Stimulated activated CD8-positive, alpha-beta memory T cell treated with anti-CD3 and anti-CD28 coated beads, Interleukin-12 subunit alpha, Interleukin-12 subunit beta, amount 100 ng/mL, for 4 hours (primary cell): ENCODE results near the gene ELOVL7.
"Not testable (repeated sequence)": the region's sequence is repeated elsewhere in the genome, so short reads cannot be mapped to it uniquely, and the experiment has no call there.

Experiments
- DNase-seq: peaks from one replicate; pipeline ENCODE4 v3.0.0-alpha.2; 2020; ENCODE audit warnings: low read depth

The ELOVL7 gene

DNA sequence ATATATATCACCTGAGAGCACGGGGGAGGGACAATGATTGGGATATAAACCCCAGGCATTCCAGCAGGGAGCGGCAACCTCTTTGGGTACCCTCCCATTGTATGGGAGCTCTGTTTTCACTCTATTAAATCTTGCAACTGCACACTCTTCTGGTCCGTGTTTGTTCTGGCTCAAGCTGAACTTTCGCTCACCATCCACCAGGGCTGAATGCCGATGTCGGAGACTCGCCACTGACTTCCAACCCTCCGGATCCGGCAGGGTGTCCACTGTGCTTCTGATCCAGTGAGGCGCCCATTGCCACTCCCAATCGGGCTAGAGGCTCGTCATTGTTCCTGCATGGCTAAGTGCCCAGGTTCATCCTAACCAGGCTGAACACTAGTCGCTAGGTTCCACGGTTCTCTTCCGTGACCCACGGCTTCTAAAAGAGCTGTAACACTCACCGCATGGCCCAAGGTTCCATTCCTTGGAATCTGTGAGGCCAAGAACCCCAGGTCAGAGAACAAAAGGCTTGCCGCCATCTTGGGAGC lies 48.6 kb downstream of the ELOVL7 start:
- not testable (repeated sequence) for DNase-seq

DNA sequence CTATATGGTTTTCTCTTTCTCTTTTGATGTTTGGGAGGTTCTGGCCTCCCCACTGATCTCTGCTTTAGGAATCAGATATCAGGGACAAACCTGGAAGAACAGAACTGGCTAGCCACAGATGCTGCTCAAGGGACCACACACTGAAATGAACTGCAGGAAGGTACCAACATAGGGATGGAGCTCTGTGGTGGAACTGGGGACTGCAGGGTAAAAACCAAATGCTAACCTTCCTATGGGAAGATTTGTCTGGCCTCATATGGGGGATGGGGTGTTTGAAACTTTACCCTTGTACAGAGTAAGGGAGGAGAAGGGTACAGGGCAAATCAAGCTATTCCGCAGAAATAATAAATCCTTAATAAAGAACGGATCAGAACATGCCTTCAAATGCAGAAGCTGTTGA lies 49.4 kb downstream of the ELOVL7 start:
- DNase-seq = no peak

DNA sequence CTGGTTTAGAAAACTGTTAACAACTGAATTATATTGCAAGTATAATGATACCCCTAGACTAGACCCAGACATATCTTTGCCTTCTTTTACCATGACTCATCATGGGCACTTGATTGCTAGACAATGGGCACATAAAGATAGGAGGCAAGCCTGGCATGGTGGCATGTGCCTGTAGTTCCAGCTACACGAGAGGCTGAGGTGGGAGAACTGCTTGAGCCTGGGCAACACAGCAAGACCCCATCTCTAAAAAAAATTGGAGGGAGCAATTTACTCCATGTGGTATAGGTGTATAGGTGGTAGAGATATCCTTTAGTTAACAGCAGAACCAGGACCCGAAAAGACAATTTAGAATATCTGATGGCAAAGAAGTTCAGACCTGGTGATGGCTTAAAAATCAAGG lies 51.6 kb downstream of the ELOVL7 start:
- no peak for DNase-seq

DNA sequence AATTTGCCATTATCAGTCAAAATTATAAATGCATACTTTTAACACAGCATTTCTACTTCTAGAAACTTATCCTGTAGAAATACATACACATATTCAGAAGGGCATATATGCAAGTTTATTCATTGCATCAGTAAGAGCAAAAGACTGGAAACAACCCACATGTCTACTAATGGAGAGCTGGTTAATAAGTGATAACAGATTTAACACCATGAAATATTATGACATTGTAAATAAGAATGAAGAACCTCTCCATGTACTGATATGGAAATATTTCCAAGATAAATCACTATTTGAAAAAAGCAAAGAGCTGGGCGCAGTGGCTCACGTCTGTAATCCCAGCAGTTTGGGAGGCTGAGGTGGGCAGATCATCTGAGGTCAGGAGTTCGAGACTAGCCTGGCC lies 54.5 kb downstream of the ELOVL7 start:
- no peak for DNase-seq

DNA sequence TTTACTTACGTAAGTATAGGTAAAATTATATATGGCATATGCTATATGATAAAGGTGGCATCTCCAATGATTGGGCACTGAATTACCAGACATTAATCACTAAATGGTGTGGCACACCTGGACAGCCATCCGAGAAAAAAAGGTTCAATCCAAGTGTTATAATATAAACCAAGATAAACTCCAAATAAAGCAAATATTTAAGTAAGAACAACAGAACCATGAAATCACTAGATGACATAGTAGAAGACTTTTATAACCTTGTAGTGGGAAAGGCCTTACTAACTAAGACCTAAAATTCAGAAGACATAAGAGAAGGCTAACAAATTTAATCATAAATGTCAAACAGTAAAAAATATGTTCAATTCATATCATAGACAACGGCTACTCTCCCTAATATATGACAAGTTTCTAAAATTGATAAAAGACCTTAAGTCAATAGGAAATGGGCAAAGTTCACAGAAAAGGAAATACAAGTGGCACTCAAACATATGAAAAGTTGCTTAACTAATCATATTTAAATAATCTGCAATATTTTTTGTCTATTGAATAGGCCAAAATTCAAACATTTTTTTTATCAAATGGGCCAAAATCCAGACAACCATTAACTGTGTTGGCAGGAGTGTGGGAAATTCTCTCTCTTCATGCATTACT lies 55.1 kb downstream of the ELOVL7 start:
- DNase-seq = no peak

DNA sequence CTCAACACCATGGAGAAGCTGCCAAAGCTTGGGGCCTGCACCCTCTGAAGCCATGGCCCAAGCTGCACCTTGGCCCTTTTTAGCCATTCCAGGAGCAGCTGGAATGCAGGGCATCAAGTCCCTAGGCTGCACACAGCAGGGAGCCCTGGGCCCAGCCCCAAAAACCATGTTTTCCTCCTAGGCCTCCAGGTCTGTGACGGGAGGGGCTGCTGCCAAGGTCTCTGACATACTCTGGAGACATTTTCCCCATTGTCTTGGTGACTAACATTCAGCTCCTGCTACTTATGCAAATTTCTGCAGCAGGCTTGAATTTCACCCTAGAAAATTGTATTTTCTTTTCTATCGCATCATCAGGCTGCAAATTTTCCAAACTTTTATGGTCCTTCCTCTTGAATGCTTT lies 64.6 kb downstream of the ELOVL7 start:
- DNase-seq = no peak

DNA sequence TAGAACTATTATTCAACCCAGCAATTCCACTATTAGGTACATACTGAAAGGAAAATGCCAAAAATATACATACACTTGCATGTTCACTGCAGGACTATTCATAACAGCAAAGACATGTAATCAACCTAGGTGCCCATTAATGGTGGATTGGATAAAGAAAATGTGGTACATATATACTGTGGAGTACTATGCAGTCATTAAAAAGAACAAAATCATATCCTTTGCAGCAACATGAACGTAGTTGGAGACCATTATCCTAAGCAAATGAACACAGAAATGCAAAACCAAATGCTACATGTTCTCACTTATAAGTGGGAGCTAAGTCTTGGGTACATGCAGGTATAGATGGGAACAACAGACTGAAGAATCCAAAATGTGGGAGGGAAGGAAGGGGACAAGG lies 67.7 kb downstream of the ELOVL7 start:
- no peak for DNase-seq

GRCh38 chr5:60765019-60765709 lies 78.9 kb downstream of the ELOVL7 start:
- DNase-seq = no peak

GRCh38 chr5:60763061-60763460 lies 81.0 kb downstream of the ELOVL7 start:
- no peak for DNase-seq

DNA sequence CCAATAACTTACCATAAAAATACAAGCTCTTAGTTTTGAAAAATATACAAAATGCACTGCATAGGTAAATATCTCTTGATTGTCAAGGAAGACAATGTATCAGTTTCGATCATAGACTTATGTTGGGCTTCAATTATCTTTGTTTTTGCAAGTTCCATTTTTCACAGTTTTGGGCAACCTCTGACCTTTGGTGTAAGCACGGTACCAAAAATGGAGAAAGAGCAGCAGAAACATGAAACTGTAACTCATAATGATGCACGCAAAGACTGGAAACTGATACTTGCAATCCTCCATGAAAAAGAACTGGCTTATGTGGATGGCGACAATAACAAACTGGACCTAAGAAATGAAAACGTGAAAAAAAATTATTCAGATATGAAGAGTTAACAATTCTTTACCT lies 89.6 kb downstream of the ELOVL7 start:
- no peak for DNase-seq

GRCh38 chr5:60744682-60745081 lies 99.4 kb downstream of the ELOVL7 start:
- no peak for DNase-seq

- DNase-seq = no peak
Observed at GRCh38 chr5:60743511-60744314, 100.4 kb downstream of the ELOVL7 start.

DNA sequence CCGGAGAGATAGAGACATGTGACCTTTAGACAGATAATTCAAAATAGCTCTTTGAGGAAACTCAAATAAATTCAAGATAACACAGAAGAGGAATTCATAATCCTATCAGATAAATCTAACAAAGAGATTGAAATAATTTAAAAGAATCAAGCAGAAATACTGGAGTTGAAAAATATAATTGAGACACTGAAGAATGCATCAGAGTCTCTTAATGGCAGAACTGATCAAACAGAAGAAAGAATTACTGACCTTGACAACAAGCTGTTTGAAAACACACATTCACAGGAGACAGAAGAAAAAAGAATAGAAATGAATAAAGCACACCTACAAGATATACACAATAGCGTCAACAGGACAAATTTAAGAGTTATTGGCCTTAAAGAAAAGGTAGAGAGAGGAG lies 103.7 kb downstream of the ELOVL7 start:
- DNase-seq = no peak

DNA sequence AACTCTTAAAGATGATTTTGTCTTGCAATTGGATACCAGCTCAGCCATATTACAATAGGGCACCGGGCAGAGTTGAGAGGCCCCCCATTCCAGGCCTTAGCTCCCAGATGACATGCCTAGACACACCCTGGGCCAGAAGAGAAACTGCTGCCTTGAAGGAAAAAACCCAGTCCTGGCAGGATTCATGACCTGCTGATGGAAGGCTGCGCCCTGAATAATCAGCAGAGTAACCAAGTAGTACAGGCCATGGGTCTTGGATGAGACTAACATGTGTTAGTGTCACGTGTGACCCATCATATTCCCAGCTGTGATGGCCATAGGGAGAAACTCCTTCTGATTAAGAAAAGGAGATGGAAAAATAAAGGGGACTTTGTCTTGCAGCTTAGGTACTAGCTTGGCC lies 105.1 kb downstream of the ELOVL7 start:
- DNase-seq = no peak

GRCh38 chr5:60738461-60738860 lies 105.6 kb downstream of the ELOVL7 start:
- no peak for DNase-seq

DNA sequence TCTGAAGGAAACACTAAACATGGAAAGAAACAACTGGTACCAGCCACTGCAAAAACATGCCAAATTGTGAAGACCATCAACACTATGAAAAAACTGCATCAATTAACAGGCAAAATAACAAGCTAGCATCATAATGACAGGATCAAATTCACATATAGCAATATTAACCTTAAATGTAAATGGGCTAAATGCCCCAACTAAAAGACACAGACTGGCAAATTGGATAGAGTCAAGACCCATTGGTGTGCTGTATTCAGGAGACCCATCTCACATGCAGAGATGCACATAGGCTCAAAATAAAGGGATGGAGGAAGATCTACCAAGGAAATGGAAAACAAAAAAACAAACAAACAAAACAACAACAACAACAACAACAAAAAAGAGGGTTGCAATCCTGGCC lies 113.2 kb downstream of the ELOVL7 start:
- DNase-seq = not testable (repeated sequence)

GRCh38 chr5:60727033-60727679 lies 116.9 kb downstream of the ELOVL7 start:
- DNase-seq = no peak

GRCh38 chr5:60724126-60724525 lies 119.9 kb downstream of the ELOVL7 start:
- DNase-seq = no peak

DNA sequence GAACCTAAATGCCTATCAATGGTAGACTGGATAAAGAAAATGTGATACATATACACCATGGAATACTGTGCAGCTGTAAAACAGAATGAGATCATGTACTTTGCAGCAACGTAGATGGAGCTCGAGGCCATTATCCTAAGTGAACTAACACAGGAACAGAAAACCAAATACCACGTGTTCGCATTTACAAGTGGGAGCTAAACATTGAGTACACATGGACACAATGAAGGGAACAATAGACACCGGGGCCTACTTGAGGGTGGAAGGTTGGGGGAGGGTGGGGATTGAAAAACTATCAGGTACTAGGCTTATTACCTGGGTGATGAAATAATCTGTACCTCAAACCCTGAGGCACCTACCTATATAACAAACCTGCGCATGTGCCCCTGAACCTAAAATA lies 121.7 kb downstream of the ELOVL7 start:
- no peak for DNase-seq

DNA sequence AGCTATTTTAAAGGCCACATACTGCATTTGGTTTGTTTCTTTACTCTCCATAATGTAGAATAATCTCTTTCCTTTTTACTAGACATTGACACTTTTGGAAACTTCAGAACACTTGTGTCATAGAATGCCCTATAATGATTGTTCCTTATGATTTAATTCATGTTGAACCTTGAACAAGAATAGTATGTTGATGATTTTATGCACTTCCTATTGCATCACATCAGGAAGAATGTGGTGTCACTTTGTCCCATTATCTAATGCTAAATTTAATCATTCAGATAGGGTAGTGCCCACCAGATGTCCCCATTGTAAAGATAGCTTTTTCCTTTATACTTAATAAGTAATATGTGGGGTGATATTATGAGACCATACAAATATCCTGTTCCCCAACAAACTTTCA lies 124.7 kb downstream of the ELOVL7 start:
- no peak for DNase-seq

DNA sequence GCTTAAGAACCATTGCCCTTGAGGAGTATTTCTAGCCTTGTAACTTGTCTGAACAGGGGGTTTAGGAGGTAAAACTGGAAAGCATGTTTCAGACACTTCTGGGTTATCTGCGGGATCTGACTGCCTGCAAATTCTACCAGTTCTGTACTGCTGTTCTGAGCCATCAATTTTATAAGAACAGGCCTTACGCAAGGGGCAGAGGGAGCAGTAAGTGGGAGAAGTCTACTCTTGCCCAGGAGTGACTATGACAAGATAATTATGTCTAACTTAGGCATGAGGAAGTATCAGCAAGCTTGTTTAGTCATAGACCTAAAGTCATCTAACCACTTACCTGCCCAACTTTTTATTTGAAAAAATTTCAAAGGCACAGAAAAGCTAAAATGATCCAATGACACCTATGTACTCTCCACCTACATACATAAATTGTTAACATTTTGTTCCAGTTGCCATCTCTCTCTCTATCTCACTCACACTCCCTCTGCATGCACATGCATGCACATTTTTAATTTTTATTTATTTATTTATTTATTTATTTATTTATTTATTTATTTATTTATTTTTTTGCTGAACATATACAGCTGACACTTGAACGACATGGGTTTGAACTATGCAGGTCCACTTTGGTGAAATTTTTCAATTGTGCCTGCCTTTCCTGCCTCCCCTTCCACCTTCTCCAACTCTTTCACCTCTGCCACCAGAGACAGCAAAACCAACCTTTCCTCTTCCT lies 125.7 kb downstream of the ELOVL7 start:
- no peak for DNase-seq
